Astrocyte (in vitro differentiated cells and primary cell): ENCODE measurements around the gene SMO.

Experiments
- CTCF ChIP-seq: IDR thresholded peaks from 2 replicates; pipeline ENCODE4 v1.5.1; 2011; ENCODE audit warnings: low read depth, mild to moderate bottlenecking, inconsistent platforms, low read length, moderate library complexity; ENCODE audit not compliant: insufficient read depth
- EZH2 ChIP-seq: IDR thresholded peaks from 2 replicates; pipeline ENCODE4 v1.6.1; 2012; ENCODE audit warnings: mild to moderate bottlenecking, low read length, inconsistent platforms; ENCODE audit not compliant: insufficient read depth

GRCh38 chr7:129212126-129212525 lies 23.7 kb downstream of the SMO start:
- TF ChIP-seq CTCF (no peak), EZH2 (no peak)
